Right lobe of liver (tissue), 6 donors: ENCODE data around the gene RALGAPA2. TPM values are rescaled to one million over a fixed set of nuclear protein-coding genes. Genes with fewer than 3 reads are reported as not detected.

ENCODE experiments used
- ATAC-seq, 4 donors: fragments of 200-7000 bp; cut with Tn5 transposase; one replicate each; pipeline ENCODE4 v1.9.1; 2020; ENCODE audit warnings: mild to moderate bottlenecking in 4 of 4, moderate library complexity in 4 of 4
- DNase-seq, 3 donors: peaks; one replicate each; pipeline ENCODE4 v3.0.0-alpha.2; 2020
- H3K27ac ChIP-seq, 3 donors: fragments of 200-600 bp; one replicate each; pipeline ENCODE4 v1.8.0; 2022
- H3K27me3 ChIP-seq, 2 donors: fragments of 200-600 bp; one replicate each; pipeline ENCODE4 v1.8.0; 2022
- H3K36me3 ChIP-seq, 4 donors: fragments of 200-600 bp; sonication (generic) in 1 of 4; one replicate each; pipeline versions ENCODE4 v1.5.1 to v1.8.0; 2017 to 2022; ENCODE audit warnings: control low read depth in 1 of 4
- H3K4me1 ChIP-seq, 4 donors: fragments of 200-600 bp; sonication (generic) in 1 of 4; one replicate each; pipeline versions ENCODE4 v1.5.1 to v1.8.0; 2017 to 2022; ENCODE audit warnings: control low read depth in 1 of 4
- H3K4me3 ChIP-seq, 3 donors: fragments of 200-600 bp; one replicate each; pipeline ENCODE4 v1.8.0; 2022
- H3K9me3 ChIP-seq, 4 donors: fragments of 200-600 bp; sonication (generic) in 1 of 4; one replicate each; pipeline versions ENCODE4 v1.5.1 to v1.8.0; 2017 to 2022; ENCODE audit warnings: control low read depth in 1 of 4
- CTCF ChIP-seq, 4 donors: fragments of 200-600 bp in 3 of 4; fragments of 450-650 bp in 1 of 4; IDR thresholded peaks; one replicate each; pipeline versions ENCODE4 v1.5.1 to v1.8.0; 2016 to 2022; ENCODE audit warnings: antibody characterized with exemption in 4 of 4, mild to moderate bottlenecking in 2 of 4
- POLR2A ChIP-seq: fragments of 450-650 bp; IDR thresholded peaks from one replicate; pipeline ENCODE4 v1.6.1; 2017; ENCODE audit warnings: antibody characterized with exemption, mild to moderate bottlenecking
- WGBS: methylation state at CpG from one replicate; pipeline ENCODE4 v1.1.6; 2018; ENCODE audit warnings: low coverage, low lambda C conversion rate; ENCODE audit not compliant: insufficient coverage; ENCODE audit errors: missing lambda C conversion rate; 5-methylcytosine and 5-hydroxymethylcytosine counted together
- intact Hi-C, 2 donors: fragments of 100-400 bp; cut with DNase I; formaldehyde crosslinking; loops; one replicate each; pipeline versions ENCODE4 v1.11.2 to v1.14.1; 2022
- total RNA-seq, 6 experiments: library from RNA; depleted of rRNA in 2 of 6; stranded (reverse); fragments of >200 nt in 2 of 6; fragmentation: NEBNext Ultra II Directional in 3 of 6; extraction: Animal tissue kit (Norgen Biotek cat#: 25700) in 3 of 6; gene quantifications; one replicate each; pipeline versions ENCODE4 v1.1.0 to v1.2.4, GENCODE V29; 2016 to 2023
- donor health status: DM: no; HTN: yes; CAD: no.
- donor health status: DM: no; HTN: no; CAD: no.
- donor health status: DM: no; HTN: no; CAD: no.
- donor health status: DM: no; HTN: yes; CAD: no.
- donor health status: DM: no; HTN: yes; CAD: no.

The RALGAPA2 gene
- total RNA-seq, 6 experiments from 2014 or later = 38.3 to 76.7 (median 62.7) TPM

- TF ChIP-seq CTCF (IDR thresholded peaks at IDR 0.05) = no peak
- no peak for TF ChIP-seq POLR2A
- whole genome bisulfite sequencing = 7% methylated on average over 13 of the region's 18 CpGs
- DNase-seq (no peak), ATAC-seq (no peak)
- Histone ChIP-seq H3K4me1 (peaks cover 0 to 23% (median 0%) of the 10 kb centered on the region in 4 donors), H3K27ac (no peak overlapping the region), H3K27me3 (peaks cover 0 to 50% of the 10 kb centered on the region in 2 donors), H3K9me3 (no peaks in the 10 kb centered on the region), H3K36me3 (no peaks in the 10 kb centered on the region), H3K4me3 (no peak overlapping the region)
- intact Hi-C loops = loop anchor here in 1 of 2 donors (10.0 kb wide), 1 partner anchor 199 kb away; no protein-coding TSS in a partner anchor
Observed at GRCh38 chr20:20365480-20366161, 346.8 kb downstream of the RALGAPA2 start.

GRCh38 chr20:20364593-20365479 is 347.6 kb downstream of the RALGAPA2 start:
- H3K4me1 ChIP-seq = peaks cover 0 to 28% (median 0%) of the 10 kb centered on the region in 4 donors
- no peak overlapping the region for H3K4me3 ChIP-seq
- no peak for DNase-seq

GRCh38 chr20:20363799-20364592 is 348.4 kb downstream of the RALGAPA2 start:
- H3K9me3 ChIP-seq = no peaks in the 10 kb centered on the region
- H3K4me1 ChIP-seq = peaks cover 0 to 22% (median 0%) of the 10 kb centered on the region in 4 donors
- ATAC-seq (no peak), DNase-seq (no peak)
- intact Hi-C loops = loop anchor here in 1 of 2 donors (10.0 kb wide), 1 partner anchor 201 kb away; no protein-coding TSS in a partner anchor
- H3K27me3 ChIP-seq = peaks cover 0 to 35% of the 10 kb centered on the region in 2 donors
- H3K36me3 ChIP-seq = no peaks in the 10 kb centered on the region
- no peak overlapping the region for H3K4me3 ChIP-seq
- no peak overlapping the region for H3K27ac ChIP-seq
- no peak for TF ChIP-seq CTCF (IDR thresholded peaks at IDR 0.05)
- no peak for TF ChIP-seq POLR2A
- WGBS = 0% methylated on average over 14 of the region's 70 CpGs

More at GRCh38 chr20:20364593-20365479, 347.6 kb downstream of the RALGAPA2 start:
- Histone ChIP-seq H3K36me3 (no peaks in the 10 kb centered on the region), H3K27me3 (peaks cover 0 to 42% of the 10 kb centered on the region in 2 donors), H3K9me3 (no peaks in the 10 kb centered on the region), H3K27ac (no peak overlapping the region)
- intact Hi-C loops = loop anchor here in 1 of 2 donors (10.0 kb wide), 1 partner anchor 200 kb away; no protein-coding TSS in a partner anchor
- TF ChIP-seq POLR2A (no peak), CTCF (IDR thresholded peaks at IDR 0.05) (no peak)
- WGBS = 0% methylated on average over 2 of the region's 70 CpGs
- no peak for ATAC-seq

- Histone ChIP-seq H3K4me3 (no peak overlapping the region), H3K36me3 (no peaks in the 10 kb centered on the region), H3K4me1 (peaks cover 0 to 20% (median 0%) of the 10 kb centered on the region in 4 donors), H3K27ac (no peak overlapping the region), H3K27me3 (peaks cover 0 to 35% of the 10 kb centered on the region in 2 donors), H3K9me3 (no peaks in the 10 kb centered on the region)
- ATAC-seq (no peak), DNase-seq (no peak)
- WGBS = 6% methylated on average over 11 of the region's 15 CpGs
- no peak for TF ChIP-seq POLR2A
- no peak for TF ChIP-seq CTCF (IDR thresholded peaks at IDR 0.05)
- intact Hi-C loops = loop anchor here in 1 of 2 donors (10.0 kb wide), 1 partner anchor 201 kb away; no protein-coding TSS in a partner anchor
Observed at GRCh38 chr20:20363434-20363798, 349.0 kb downstream of the RALGAPA2 start.
